ENCODE results near the gene SAMD4A.
"Not testable (repeated sequence)": the region's sequence is repeated elsewhere in the genome, so short reads cannot be mapped to it uniquely, and the experiment has no call there.

Gene SAMD4A

DNA sequence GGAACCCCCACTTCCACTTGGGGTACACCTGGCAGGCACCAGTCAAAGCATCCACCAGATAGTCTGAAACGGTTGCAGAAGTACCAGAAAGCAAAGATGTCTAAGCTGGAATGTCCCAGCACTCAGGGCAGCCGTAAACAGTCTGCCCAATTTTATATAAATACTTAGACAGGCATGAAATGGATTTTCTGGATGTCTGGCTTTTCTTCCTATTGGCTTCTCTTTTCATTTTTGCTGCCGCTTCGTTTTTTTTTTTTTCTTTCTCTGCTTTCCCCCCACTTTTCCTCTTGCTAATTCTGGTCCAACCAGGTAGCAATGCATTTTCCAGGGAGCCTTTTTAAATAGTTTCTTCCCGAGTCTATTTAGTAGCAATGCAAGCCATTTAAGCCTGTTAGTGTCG, 168.0 kb downstream of the SAMD4A start:
- DNase-seq (ENCODE audit: low read depth): no peak

- DNase-seq (ENCODE audit: low read depth): no peak
These were observed 168.5 kb downstream of the SAMD4A start for GRCh38 chr14:54735424-54735823.

GRCh38 chr14:54737132-54737711, 170.3 kb downstream of the SAMD4A start:
- no peak for DNase-seq (ENCODE audit: low read depth)

- no peak for DNase-seq (ENCODE audit: low read depth)
These were observed 171.1 kb downstream of the SAMD4A start for GRCh38 chr14:54738009-54738408.

GRCh38 chr14:54739514-54739913, 172.6 kb downstream of the SAMD4A start:
- no peak for DNase-seq (ENCODE audit: low read depth)

- no peak for DNase-seq (ENCODE audit: low read depth)
These were observed 175.8 kb downstream of the SAMD4A start for GRCh38 chr14:54742492-54743350.

DNA sequence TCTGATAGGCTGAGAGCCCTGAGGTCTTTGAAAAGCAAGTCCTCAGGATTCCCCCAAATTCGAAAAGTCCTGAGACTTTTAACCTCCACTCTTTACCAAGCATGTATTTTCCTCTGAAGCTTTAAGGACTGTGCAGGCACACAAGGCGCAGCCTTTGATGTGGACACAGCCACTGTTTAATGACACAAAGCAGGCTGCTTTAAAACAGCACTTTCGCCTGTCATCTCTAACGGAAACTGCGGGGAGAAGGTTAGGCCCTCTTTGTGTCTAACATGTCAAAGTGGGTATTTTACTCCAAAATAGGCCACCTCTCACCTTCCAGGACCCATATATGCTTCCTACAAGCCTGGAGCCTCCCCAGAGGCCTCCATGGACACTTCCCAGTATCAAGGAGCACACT, 176.5 kb downstream of the SAMD4A start:
- DNase-seq (ENCODE audit: low read depth): no peak

DNA sequence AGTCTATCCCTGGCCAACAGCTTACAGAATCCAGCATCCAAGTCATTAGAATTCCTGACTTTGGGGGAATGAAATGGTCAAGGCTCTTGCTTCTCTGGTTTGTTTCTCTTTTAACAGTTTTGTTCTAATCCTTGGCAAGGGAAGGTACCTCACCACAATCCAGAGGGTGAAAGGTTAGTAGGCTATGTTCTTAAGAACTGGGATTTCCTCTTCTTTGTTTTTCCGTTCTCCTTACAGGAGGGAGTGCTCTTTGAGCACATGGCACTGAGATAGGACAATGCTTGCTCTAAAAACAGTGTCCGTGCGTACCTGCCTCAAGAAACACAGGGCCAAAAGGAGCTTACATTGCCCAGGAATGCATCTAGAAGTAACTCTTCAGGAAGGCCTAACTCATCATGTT, 179.1 kb downstream of the SAMD4A start:
- DNase-seq (ENCODE audit: low read depth): no peak

GRCh38 chr14:54747616-54748015, 180.7 kb downstream of the SAMD4A start:
- no peak for DNase-seq (ENCODE audit: low read depth)

- DNase-seq (ENCODE audit: low read depth): no peak
These were observed 182.3 kb downstream of the SAMD4A start for GRCh38 chr14:54749180-54749579.

DNA sequence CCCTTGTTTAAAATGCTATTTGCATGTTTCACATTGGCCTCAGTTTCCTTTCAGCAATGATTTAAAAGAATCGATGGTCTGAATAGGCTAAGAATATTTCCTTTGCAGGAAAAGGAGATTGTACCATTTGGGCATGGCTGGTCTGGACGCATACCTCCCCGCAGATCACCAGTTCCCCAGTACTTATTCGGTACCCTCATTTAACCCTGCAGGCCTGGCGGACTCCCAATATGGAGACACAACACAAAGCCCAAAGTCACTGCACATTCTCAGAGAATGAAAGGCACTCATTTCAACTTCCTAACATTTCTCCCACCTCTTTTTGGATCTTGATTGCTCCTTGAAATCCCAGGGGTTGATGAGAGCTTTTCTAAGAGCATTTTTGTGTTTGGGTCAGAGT, 182.8 kb downstream of the SAMD4A start:
- DNase-seq (ENCODE audit: low read depth): no peak

GRCh38 chr14:54752611-54753010, 185.7 kb downstream of the SAMD4A start:
- DNase-seq (ENCODE audit: low read depth): not testable (repeated sequence)

- DNase-seq (ENCODE audit: low read depth): not testable (repeated sequence)
These were observed 186.5 kb downstream of the SAMD4A start for GRCh38 chr14:54753396-54753795.

- DNase-seq (ENCODE audit: low read depth): no peak
These were observed 187.2 kb downstream of the SAMD4A start for GRCh38 chr14:54754116-54754622.

DNA sequence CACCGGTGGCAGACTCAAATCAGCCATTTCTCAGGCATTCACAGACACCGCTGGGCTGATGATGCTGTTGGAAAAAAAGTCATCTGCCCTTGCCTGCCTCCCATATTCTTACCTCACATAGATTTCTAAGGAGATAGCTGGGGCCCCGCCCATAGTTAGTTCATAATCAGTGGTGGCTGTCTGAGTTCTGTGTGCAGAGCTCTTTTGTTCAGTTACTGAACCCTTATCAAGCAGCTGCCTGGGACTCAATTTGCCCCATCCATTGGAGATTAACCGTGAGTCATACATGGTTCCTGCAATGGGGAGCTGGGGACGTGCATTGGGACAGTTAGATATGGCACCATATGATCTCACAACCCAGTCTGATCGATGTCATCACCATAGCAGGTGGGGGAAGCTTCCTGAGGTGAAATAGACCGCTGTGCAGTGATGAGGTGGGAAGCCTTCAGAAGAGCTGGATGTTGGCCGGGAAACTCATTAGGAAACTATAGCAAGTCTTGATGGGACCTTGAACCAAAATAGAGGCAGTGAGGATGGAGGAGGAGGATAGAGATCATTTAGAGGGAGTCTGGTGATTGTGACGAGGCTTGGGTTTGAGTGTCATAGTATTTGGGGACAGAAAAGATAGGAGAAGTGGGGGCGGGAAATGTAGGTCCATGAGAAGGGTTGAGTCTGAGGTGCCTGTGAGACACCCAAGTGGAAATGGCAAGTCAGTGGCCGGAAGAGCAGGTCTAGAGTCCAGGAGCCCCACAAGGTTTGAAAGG, 187.9 kb downstream of the SAMD4A start:
- no peak for DNase-seq (ENCODE audit: low read depth)

GRCh38 chr14:54756656-54757392, 189.9 kb downstream of the SAMD4A start:
- DNase-seq (ENCODE audit: low read depth): no peak

- DNase-seq (ENCODE audit: low read depth): no peak
These were observed 191.1 kb downstream of the SAMD4A start for GRCh38 chr14:54758041-54758440.

DNA sequence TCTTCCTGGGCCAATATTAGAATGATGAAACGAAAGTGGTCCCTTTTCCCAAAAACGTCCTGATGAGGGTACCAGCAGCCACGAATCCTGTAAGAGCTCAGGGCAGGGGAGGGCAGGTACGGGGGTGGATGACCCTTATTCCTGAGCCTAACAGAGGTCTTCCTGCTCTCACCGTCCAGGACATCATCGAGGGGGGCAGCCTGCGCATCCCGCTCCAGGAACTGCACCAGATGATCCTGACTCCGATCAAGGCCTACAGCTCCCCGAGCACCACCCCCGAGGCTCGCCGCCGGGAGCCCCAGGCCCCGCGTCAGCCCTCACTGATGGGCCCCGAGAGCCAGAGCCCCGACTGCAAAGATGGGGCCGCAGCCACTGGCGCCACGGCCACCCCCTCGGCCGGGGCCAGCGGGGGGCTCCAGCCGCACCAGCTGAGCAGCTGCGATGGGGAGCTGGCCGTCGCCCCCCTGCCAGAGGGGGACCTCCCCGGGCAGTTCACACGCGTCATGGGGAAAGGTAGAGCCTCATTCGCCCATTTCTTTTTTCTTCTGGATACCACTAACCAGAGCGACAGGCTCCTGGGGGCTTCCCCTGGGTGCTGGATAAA, 193.2 kb downstream of the SAMD4A start:
- no peak for DNase-seq (ENCODE audit: low read depth)

DNA sequence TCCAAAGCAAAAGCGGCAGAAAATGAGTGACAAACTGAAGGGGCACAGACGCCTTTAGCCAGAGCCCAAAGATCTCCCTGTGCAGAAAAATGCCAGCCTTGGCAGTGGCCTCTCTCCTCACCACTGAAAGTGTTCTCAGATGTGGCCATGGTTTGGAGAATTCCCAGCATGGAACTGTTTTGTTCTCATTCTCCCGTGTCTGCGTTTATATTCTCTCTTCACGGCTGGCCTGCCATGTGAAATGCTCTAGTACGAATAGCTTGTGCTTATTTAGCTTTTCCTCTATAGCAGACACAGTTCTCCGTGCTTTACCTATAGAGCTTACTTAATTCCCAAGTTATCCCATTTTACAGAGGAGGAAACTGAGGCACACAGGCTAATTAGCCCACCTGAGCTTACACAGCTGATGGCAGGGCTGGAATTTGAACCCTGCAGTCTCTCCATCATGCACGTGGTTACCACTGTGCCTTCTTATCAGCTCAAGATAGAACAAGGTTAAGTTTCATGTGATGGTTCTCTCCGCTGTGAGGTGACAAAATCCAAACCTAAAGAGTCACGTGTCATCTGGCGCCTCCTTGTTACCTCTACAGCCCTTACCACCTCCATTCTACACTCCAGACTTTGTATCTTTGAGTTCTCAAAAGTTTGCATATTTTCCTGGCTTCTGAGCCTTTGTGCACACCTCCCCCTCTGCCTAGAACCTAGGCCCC, 194.1 kb downstream of the SAMD4A start:
- DNase-seq (ENCODE audit: low read depth): no peak

GRCh38 chr14:54761835-54762234, 194.9 kb downstream of the SAMD4A start:
- no peak for DNase-seq (ENCODE audit: low read depth)

- no peak for DNase-seq (ENCODE audit: low read depth)
These were observed 195.4 kb downstream of the SAMD4A start for GRCh38 chr14:54762296-54762695.
